Neural cell (in vitro differentiated cells): ENCODE data around the gene SLC25A26.

Experiments used
- CTCF ChIP-seq: fragments of 450-650 bp; IDR thresholded peaks from 2 replicates; pipeline ENCODE4 v1.5.1; 2014; ENCODE audit warnings: antibody characterized with exemption, mild to moderate bottlenecking, moderate library complexity; ENCODE audit not compliant: poor library complexity, severe bottlenecking
- EP300 ChIP-seq: fragments of 450-650 bp; conservative IDR thresholded peaks from 2 replicates; pipeline ENCODE4 v1.6.1; 2014; ENCODE audit warnings: antibody characterized with exemption, mild to moderate bottlenecking, moderate library complexity; ENCODE audit not compliant: poor library complexity, severe bottlenecking
- EZH2 ChIP-seq: fragments of 200-600, 300-800 bp; shearing (Covaris generic), sonication (generic); IDR thresholded peaks from 2 replicates; pipeline ENCODE4 v1.6.1; 2014; ENCODE audit warnings: antibody characterized with exemption, low read length, borderline replicate concordance, mild to moderate bottlenecking; ENCODE audit not compliant: insufficient read depth, poor library complexity, severe bottlenecking
- MXI1 ChIP-seq: fragments of 450-650 bp; conservative IDR thresholded peaks from 2 replicates; pipeline ENCODE4 v1.6.1; 2014; ENCODE audit warnings: antibody characterized with exemption, mild to moderate bottlenecking; ENCODE audit not compliant: poor library complexity, severe bottlenecking
- REST ChIP-seq: IDR thresholded peaks from 2 replicates; pipeline ENCODE4 v1.6.1; 2012; ENCODE audit warnings: borderline replicate concordance
- SMC3 ChIP-seq: fragments of 450-650 bp; conservative IDR thresholded peaks from 2 replicates; pipeline ENCODE4 v1.6.1; 2014; ENCODE audit warnings: antibody characterized with exemption, mild to moderate bottlenecking, moderate library complexity; ENCODE audit not compliant: poor library complexity
- TAF1 ChIP-seq: IDR thresholded peaks from 2 replicates; pipeline ENCODE4 v1.6.1; 2012; ENCODE audit warnings: low read depth

DNA sequence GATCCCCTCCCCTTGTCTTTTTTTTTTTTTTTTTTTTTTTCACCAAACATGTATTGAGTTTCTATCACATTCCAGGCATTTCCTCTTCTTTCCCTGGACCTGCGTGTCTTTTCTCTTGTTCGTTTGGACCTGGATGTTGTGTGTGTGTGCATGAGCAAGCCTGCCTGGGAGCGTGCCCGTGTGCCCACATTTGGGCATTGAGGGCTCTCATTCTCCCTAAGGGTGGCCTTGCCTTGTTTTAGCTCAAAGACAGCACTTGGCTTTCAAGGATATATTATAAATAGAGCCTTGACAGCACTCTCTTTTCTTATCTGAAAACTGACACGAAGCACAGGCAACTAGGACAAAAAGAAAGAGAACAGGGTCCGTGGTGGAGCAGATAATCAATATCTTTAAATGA is 39.0 kb upstream of the SLC25A26 start:
- no peak for TF ChIP-seq CTCF
- TF ChIP-seq REST: no peak
- TF ChIP-seq EZH2: no peak
- TF ChIP-seq EP300: no peak
- no peak for TF ChIP-seq SMC3
- TF ChIP-seq TAF1: no peak
- TF ChIP-seq MXI1: no peak
